ENCODE results near the gene UBQLN3.

- TF ChIP-seq ZNF335 (tag by site-specific recombination; conservative IDR thresholded peaks at IDR 0.05) (no peak), CTCF (tag by site-specific recombination; IDR thresholded peaks at IDR 0.05) (no peak), ZNF16 (tag by site-specific recombination; IDR thresholded peaks at IDR 0.05; ENCODE audit: low read depth) (no peak), GFI1B (tag by site-specific recombination; IDR thresholded peaks at IDR 0.05) (no peak), SETDB1 (IDR thresholded peaks at IDR 0.05; ENCODE audit: insufficient read length, low read length) (no peak), ZNF274 (IDR thresholded peaks at IDR 0.05; ENCODE audit: low read length) (no peak), ZNF274 (tag by site-specific recombination; IDR thresholded peaks at IDR 0.05; ENCODE audit: borderline replicate concordance) (no peak), ZNF792 (tag by site-specific recombination; IDR thresholded peaks at IDR 0.05) (no peak), ZNF747 (tag by site-specific recombination; IDR thresholded peaks at IDR 0.05) (no peak), ZSCAN30 (tag by site-specific recombination; IDR thresholded peaks at IDR 0.05) (no peak), ZNF266 (tag by site-specific recombination; IDR thresholded peaks at IDR 0.05; ENCODE audit: low read depth) (no peak), ATF2 (tag by site-specific recombination; IDR thresholded peaks at IDR 0.05; ENCODE audit: low read depth) (no peak), WT1 (tag by site-specific recombination; IDR thresholded peaks at IDR 0.05) (no peak), ZFP3 (tag by site-specific recombination; IDR thresholded peaks at IDR 0.05; ENCODE audit: low read depth) (no peak)
Observed at GRCh38 chr11:5507177-5507932, 2.4 kb downstream of the UBQLN3 start.

Measured in HEK293 (cell line).